Measurements from ENCODE around the gene CLDN2.
A peak's percentile ranks its signal among the peaks of the same experiment; 100 is the strongest.
"Not testable (repeated sequence)": the region's sequence is repeated elsewhere in the genome, so short reads cannot be mapped to it uniquely, and the experiment has no call there.

CLDN2 gene

GRCh38 chrX:106919932-106920452 is at the start of gene CLDN2:
CLDN2 (plus strand) TSS chrX:106920402; CDS start chrX:106928229, 7,827 bp downstream.
- no peak for DNase-seq

DNA sequence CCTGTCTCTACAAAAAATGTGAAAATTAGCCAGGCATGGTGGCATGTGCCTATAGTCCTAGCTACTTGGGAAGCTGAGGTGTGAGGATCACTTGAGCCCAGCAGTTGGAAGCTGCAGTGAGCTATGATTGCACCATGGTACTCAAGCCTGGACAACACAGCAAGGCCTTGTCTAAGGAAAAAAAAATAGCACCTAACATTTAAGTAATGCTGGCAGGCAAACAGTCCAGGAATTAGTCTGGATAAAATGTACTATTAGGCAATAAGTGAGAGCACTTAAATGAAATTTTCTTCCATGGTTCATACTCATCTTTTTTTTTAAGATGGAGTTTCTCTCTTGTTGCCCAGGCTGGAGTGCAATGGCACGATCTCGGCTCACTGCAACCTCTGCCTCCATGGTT is 47.4 kb upstream of the CLDN2 start:
- not testable (repeated sequence) for DNase-seq

DNA sequence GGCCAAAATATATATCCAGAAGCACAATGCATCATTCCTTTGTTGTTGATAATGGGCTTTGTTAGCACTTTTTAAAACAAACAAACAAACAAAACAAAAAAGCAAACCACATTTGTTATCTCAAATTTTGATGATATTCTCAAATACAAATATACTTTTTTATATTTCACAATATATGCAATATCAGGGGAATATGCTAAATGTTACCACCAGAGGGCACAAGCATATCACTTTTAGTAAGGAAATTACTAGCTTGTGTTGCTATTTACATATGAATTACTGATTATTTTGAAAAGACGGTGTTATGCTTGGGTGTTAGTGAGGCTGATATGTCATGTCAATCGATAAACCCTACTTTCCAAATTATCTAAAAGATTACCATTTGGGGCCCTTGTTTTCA is 46.1 kb upstream of the CLDN2 start:
- DNase-seq, result no peak

GRCh38 chrX:106875151-106875550 is 45.1 kb upstream of the CLDN2 start:
- no peak for DNase-seq

DNA sequence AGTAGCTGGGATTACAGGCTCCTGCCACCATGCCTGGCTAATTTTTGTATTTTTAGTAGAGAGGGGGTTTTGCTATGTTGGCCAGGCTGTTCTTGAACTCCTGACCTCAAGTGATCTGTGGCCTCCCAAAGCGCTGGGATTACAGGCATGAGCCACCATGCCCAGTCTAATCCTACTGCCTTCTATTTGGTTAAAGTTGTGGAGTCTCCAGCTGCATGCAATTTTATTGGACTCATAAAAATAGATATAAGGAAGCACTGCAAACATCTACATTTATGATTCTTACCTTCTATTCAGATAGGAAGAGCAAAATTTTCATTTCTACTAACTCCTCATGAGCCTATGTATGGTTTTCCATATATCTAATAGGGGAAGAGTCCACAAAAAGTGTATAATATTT is 30.7 kb upstream of the CLDN2 start:
- DNase-seq, result no peak

DNA sequence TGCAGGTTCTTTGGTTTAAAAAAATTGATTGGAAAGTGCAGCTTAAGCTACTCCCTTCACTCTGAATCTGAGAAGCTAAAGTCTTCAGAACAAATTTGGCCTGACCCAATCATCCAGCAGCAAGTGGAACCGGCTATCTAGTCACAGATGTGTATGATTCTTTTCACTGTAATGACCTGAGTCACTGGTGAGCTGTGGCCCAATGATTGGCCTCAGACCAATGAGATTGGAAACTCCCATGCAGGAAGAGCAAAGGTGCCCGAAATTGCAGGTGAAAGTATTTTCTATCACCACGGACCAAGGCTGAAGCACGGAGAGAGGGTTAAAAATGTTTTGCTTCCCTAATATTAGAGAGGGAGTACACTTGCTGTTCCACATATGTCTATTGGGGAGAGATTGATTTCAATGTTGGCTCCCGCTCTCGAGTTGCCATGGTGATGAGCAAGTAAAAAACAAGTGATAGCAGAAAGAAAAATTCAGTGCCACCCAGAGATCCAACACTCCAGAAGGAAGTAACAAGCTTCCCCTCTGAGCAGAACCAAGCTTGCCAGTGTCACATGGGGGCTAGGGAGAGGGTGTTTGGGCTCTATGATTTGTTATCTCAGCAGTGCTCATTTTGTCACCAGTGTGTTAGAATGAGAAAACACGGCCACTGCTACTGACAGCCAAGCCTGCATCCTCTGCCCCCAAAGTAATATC is 28.3 kb upstream of the CLDN2 start:
- no peak for DNase-seq

DNA sequence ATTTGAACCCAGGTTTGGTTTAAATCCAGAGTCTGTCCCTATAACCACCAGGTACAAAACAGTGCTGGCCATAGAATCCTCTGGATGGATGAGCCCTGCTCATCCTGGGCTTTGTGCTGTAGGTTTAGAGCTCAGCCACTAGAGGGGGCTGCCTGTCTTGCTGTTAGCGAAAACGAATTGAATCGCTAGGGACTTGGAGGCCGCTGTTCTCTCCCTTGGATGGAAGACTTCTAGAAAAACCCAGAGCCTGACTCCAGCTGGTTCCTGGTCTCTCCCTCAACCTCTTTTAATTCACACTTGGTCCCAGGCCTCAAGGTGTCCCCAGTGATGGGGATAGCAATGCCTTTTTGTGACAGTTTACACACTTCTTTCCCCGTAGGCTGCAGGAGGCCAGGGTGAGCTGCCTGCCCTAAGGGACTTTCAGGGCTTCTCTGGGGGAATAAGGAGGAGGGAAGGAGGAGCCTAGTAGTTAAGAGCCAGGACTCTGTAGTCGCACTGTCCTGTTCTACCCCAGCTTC is 25.8 kb upstream of the CLDN2 start:
- peak; percentile 54 for DNase-seq

DNA sequence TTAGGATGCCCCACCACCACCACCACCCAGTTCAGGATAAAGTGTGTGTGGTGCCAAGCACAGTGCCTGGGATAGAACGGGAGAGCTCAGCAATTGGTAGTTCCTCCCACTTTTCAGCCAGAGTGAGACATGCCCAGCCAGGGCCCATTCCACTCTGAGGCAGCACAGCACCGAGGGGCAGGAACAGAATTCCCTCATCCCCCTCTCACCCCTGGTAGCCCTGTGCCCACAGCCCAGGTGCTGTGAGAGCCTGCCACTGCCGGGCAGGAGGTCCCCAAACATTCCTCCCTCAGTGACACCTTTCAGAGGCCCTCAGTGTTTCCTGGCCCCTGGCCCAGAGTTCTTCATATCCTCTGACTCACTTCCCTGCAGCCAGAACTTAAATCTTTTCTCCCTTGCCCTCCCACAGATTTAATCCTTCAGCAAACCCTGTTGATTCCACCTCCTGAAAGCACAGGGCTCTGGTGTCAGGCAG is 25.2 kb upstream of the CLDN2 start:
- no peak for DNase-seq

- DNase-seq, result no peak
Observed at GRCh38 chrX:106897259-106897658, 22.9 kb upstream of the CLDN2 start.

GRCh38 chrX:106898462-106898861 is 21.7 kb upstream of the CLDN2 start:
- peak; percentile 2 for DNase-seq

DNA sequence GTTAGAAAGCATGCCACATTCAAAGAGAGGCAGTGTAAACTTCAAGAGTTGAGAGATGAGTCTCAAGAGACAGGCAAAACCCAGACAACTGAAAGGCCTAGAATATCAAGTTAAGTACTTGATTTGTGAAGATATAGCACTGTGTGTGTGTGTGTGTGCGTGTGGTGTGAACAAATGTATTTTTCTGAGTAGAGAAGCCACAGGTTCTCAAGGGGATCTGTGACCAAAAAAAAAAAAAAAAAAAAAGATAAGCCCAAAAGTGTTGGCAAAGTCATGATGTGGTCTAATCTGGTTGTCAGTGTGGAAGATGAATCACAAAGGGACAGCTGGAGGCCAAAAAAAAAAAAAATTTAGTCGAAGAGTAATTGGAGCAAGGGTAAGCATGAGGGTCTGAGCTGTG is 20.9 kb upstream of the CLDN2 start:
- no peak for DNase-seq

DNA sequence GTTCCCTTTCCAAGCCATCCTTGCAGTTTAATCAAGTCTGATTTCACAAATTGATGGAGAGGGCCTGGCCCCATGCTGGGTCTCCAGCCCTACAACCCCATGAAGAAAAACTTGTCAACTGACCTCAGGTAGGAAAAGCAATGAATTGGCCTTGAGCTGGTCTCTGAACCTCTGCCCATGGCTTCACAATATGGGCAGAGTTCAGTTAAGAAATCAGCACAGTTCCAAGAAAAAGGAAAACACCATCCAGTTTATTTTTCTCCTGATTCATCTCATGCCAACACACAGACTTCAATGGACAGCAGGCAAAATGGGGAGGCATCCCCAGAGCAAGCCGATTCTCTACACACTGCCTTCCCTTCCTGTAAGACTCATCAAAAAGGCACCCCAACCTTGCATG is 20.4 kb upstream of the CLDN2 start:
- no peak for DNase-seq

DNA sequence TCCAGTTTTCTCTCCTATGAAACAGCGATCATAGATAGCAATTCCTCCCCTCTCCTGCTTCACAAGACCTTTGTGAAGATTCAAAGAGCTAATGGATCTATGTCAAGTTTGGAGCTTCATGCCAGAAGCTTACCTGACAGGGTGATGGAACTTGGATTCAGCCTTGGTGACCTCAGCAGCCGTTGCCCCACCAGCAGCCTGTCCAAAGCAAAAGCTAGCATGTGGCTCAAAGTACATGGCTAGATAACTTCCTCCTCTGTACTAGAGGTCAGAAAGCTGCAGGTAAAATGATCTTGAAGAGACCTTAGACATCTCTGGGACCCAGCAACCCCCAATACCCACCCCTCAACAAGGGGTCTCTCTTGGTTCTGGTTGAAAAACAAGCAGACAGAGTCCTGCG is 18.9 kb upstream of the CLDN2 start:
- no peak for DNase-seq

- no peak for DNase-seq
Observed at GRCh38 chrX:106901781-106902219, 18.4 kb upstream of the CLDN2 start.

DNA sequence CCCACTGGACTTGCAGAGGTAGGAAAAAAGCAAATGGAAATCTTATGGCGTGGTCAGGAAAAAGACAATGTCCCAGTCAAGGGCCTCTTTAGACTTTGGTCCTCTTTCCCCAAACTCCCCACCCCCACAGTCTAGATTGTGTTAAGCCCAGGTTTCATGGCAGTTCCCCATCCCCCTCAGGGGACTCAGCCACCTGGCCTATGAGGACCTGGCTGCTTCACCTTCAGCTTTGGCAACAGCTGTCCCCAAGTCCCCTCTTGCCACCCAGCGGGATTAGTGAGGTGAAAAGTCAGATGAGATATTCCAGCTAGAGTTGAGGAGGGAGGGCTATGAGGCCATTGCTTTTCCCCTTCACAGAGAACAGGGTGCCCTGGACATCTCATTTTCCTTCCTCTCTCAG is 17.5 kb upstream of the CLDN2 start:
- no peak for DNase-seq

DNA sequence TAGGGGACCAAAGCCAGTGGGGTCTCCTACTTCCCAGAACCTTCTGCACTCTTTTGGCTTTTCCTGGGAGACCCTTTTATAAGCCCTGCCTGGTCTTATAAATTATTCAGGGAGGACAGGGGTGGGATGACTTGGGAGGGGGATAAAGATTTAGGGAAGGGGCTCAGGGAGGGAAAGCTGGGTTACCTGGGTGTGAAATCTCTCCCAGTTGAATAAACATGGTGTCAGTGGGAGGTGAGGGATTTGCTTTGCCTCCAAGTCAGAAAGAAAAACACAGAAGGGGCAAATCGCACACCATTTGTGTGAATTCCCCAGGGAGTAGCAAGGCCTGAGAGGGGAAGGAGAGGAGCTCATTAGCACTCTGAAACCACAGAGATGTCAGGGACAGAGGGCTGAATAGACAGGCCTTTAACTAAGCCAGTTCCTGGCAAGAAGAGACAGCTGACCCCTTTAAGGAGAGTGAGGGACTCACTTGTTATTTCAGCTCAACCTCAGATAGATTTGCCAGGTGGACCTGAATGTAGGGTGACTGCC is 16.8 kb upstream of the CLDN2 start, which contains the start of gene RIPPLY1:
Gene RIPPLY1 (minus strand): TSS at position 51 of the 534 bp plus-strand sequence. CDS start 54 bp downstream, outside the sequence.
- no peak for DNase-seq

DNA sequence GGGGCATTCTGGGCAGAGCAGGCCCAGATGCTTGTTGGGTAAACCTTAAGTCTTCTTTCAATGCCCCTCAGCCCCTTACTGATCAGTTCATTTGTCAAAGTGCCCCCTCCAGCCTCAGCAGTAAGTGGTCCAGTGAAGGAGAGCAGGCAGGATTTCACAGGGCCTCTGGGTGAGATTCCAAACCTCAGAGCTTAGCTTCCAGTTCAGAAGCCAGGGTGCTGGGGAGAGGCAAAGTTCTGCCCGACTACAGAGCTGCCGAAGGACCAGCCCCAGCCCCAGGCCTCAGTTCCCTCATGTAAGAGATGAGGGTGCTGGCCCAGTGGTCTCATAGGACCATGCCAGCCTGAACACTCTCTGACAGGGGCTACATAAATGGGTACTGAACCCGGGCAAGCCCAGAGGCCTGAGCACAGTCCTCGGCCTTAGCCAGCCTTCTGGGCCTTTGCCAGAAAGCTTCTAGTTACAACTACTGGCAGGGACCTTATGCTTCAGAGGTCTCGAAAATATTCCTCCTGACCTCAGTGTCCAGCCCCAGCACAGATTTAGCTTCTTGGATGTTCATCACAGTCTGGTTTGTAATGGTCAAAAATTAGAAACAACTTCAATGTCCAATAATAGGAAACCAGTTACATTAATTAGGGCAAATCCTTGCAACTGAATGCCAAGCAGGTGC is 16.2 kb upstream of the CLDN2 start:
- DNase-seq, result no peak

GRCh38 chrX:106905064-106905708 is 15.0 kb upstream of the CLDN2 start:
- DNase-seq, result no peak

- no peak for DNase-seq
Observed at GRCh38 chrX:106906361-106906760, 13.8 kb upstream of the CLDN2 start.

DNA sequence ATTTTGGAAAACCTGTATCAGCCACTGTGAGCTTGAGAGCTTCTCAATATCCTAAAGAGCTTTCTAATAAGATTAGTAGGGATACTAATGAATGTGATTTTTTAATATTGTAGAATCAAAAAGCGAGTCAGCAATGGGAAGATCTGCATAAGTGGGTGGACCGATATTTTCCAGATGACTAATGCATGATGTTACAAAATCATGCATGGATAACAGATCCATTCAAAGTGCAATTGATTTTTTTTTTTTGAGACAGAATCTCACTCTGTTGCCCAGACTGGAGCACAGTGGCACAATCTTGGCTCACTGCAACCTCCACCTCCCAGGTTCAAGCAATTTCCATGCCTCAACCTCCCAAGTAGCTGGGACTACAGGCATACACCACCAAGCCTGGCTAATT is 7.3 kb upstream of the CLDN2 start:
- DNase-seq, result no peak

GRCh38 chrX:106917830-106918500 is 2.2 kb upstream of the CLDN2 start:
- peak; percentile 2 for DNase-seq

- no peak for DNase-seq
Observed at GRCh38 chrX:106921637-106922036, 1.4 kb downstream of the CLDN2 start.

DNA sequence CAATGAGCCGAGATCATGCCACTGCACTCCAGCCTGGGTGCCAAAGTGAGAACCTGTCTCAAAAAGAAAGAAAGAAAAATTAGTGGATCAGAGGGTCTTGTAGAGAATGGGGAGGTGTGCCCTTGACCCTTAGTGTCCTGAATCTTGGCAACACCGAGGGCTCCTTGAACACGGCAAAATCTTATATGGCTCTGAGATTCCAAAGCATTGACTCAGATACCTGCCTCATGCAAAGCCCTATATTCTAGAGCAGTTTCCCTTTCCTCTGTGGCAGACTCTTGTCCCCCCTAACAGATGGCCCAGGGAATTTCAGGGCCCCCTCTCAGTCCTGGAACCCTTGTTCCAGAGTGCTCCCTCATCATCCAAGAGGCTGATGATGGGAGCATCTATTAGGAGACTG is 6.8 kb downstream of the CLDN2 start:
- no peak for DNase-seq

All from activated CD4-positive, alpha-beta T cell treated with anti-CD3 and anti-CD28 coated beads for 48 hours (primary cell).